Activated naive CD4-positive, alpha-beta T cell treated with Interleukin-2 at 50 U/mL for 16 hours (primary cell): Measurements from ENCODE around the gene AHCY.
"Not testable (repeated sequence)": the region's sequence is repeated elsewhere in the genome, so short reads cannot be mapped to it uniquely, and the experiment has no call there.

Source experiments
- DNase-seq: peaks from one replicate; pipeline ENCODE4 v3.0.0-alpha.2; 2020

The AHCY gene

GRCh38 chr20:34295284-34295683 is 7.9 kb downstream of the AHCY start:
- no peak for DNase-seq

- DNase-seq, result no peak
Measured at GRCh38 chr20:34294563-34294962, 8.6 kb downstream of the AHCY start.

GRCh38 chr20:34293589-34293988 is 9.6 kb downstream of the AHCY start:
- no peak for DNase-seq

GRCh38 chr20:34293119-34293518 is 10.0 kb downstream of the AHCY start:
- no peak for DNase-seq

- DNase-seq, result no peak
Measured at GRCh38 chr20:34292496-34292895, 10.7 kb downstream of the AHCY start.

GRCh38 chr20:34290471-34290870 is 12.7 kb downstream of the AHCY start:
- DNase-seq, result no peak

GRCh38 chr20:34287500-34287899 is 15.7 kb downstream of the AHCY start:
- DNase-seq, result not testable (repeated sequence)

GRCh38 chr20:34285450-34285849 is 17.7 kb downstream of the AHCY start:
- DNase-seq, result no peak

GRCh38 chr20:34283844-34284243 is 19.3 kb downstream of the AHCY start:
- no peak for DNase-seq

GRCh38 chr20:34282041-34282440 is 21.1 kb downstream of the AHCY start:
- no peak for DNase-seq

GRCh38 chr20:34281177-34281576 is 22.0 kb downstream of the AHCY start:
- DNase-seq, result no peak

- DNase-seq, result no peak
Measured at GRCh38 chr20:34274694-34275093, 28.5 kb downstream of the AHCY start.

GRCh38 chr20:34271956-34272355 is 31.2 kb downstream of the AHCY start:
- DNase-seq, result no peak

- no peak for DNase-seq
Measured at GRCh38 chr20:34269996-34270627, 33.0 kb downstream of the AHCY start.

- peak; percentile 14 for DNase-seq
Measured at GRCh38 chr20:34268851-34269636, 34.1 kb downstream of the AHCY start.

- DNase-seq, result no peak
Measured at GRCh38 chr20:34268145-34268544, 35.0 kb downstream of the AHCY start.

GRCh38 chr20:34264141-34264540 is 39.0 kb downstream of the AHCY start:
- DNase-seq, result no peak

GRCh38 chr20:34263468-34263867 is 39.7 kb downstream of the AHCY start:
- not testable (repeated sequence) for DNase-seq

GRCh38 chr20:34262488-34263288 is 40.5 kb downstream of the AHCY start:
- DNase-seq, result no peak

- DNase-seq, result no peak
Measured at GRCh38 chr20:34260208-34260942, 42.8 kb downstream of the AHCY start.

- DNase-seq, result no peak
Measured at GRCh38 chr20:34256629-34257124, 46.5 kb downstream of the AHCY start.

GRCh38 chr20:34254979-34255378 is 48.2 kb downstream of the AHCY start:
- no peak for DNase-seq
